Measurements from ENCODE around the gene AMOTL1. TPM values are rescaled to one million over a fixed set of nuclear protein-coding genes. Genes with fewer than 3 reads are reported as not detected.

Gene AMOTL1
- total RNA-seq, 2 experiments from 2014 or later: 6.6 to 8.4 TPM

GRCh38 chr11:94732617-94733281 lies 35.4 kb upstream of the AMOTL1 start:
- CTCF ChIA-PET: no interaction called here
- no peak for ATAC-seq
- Mint-ChIP-seq H3K9me3 (ENCODE audit: insufficient read depth) (no peaks in the 10 kb centered on the region), H3K27me3 (ENCODE audit: low read depth) (peaks cover 15% of the 10 kb centered on the region), H3K36me3 (ENCODE audit: low read depth) (no peaks in the 10 kb centered on the region), H3K4me3 (no peak overlapping the region), H3K27ac (no peak overlapping the region), H3K4me1 (ENCODE audit: low read depth) (peaks cover 11% of the 10 kb centered on the region)
- no peak for DNase-seq
- POLR2A ChIA-PET: no interaction called here

DNA sequence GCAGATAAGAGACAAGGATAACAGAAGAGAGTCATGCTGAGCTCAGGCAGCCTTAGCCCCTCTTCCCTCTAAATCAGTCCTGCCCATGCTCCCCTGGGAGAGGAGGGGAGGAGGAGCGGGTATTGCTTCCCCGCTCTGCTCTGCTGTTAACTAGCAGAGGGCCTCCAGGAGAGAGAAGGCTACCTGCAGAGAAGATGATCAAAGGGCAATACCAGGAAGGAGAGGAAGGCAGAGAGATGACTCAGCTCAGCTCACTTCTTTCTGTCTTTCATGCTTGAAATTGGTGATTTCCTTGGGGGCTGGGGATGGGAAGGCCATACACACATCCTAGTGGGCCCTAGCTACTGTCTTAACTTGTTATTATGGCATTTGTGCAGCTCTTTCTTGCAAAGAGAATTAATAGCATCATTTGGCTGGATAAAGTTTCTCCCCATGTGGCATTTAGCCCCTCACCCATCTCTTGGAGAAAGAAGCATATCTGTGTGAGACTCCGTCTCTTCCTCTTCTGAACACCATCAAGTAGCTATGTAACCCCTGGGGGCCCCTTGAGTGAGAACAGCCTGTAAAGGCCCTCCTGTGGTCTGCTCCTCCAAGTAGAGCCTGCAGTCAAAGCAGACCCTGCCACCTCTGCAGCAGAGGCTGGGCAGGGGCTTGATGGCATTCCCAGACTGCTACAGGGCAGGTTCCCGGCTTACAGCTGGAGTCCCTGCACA lies 33.4 kb upstream of the AMOTL1 start:
- POLR2A ChIA-PET: no interaction called here
- ATAC-seq (peak; percentile 55), DNase-seq (no peak)
- Mint-ChIP-seq H3K4me3 (no peak overlapping the region), H3K36me3 (ENCODE audit: low read depth) (no peaks in the 10 kb centered on the region), H3K4me1 (ENCODE audit: low read depth) (peaks cover 11% of the 10 kb centered on the region), H3K27ac (no peak overlapping the region), H3K9me3 (ENCODE audit: insufficient read depth) (no peaks in the 10 kb centered on the region), H3K27me3 (ENCODE audit: low read depth) (peaks cover 15% of the 10 kb centered on the region)
- CTCF ChIA-PET: interaction anchor here (1.1 kb wide), 1 partner anchor 111 kb away, joined by 3 read pairs; no protein-coding TSS in a partner anchor

- Mint-ChIP-seq H3K4me1 (ENCODE audit: low read depth) (peaks cover 13% of the 10 kb centered on the region), H3K27me3 (ENCODE audit: low read depth) (peaks cover 11% of the 10 kb centered on the region), H3K36me3 (ENCODE audit: low read depth) (no peaks in the 10 kb centered on the region), H3K4me3 (no peak overlapping the region), H3K27ac (no peak overlapping the region), H3K9me3 (ENCODE audit: insufficient read depth) (no peaks in the 10 kb centered on the region)
- DNase-seq (no peak), ATAC-seq (no peak)
- ChIA-PET POLR2A (no interaction called here), CTCF (no interaction called here)
Measured at GRCh38 chr11:94735907-94736306, 32.2 kb upstream of the AMOTL1 start.

DNA sequence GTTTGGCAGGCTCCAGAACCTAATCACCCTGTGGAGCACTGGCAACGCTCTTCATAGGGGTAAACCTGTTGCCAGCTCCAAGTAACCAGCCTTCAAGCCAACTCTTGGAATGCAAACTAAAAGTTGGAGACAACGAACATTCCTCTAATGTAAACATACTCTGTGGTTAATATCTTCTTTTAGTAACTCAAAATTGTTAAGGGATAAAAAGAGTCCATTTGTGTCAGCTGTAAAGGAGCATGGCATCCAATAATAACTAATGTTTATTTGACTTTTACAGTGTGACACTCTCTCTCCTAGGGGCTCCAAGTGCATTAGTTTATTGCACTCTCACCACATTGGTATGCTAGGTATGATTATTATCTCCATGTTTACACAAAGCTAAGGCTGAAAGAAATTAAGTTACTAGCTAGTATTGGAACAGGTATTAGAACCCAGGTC lies 31.0 kb upstream of the AMOTL1 start:
- Mint-ChIP-seq H3K4me1 (ENCODE audit: low read depth) (peaks cover 19% of the 10 kb centered on the region), H3K27me3 (ENCODE audit: low read depth) (peaks cover 19% of the 10 kb centered on the region), H3K36me3 (ENCODE audit: low read depth) (no peaks in the 10 kb centered on the region), H3K4me3 (no peak overlapping the region), H3K27ac (no peak overlapping the region), H3K9me3 (ENCODE audit: insufficient read depth) (no peaks in the 10 kb centered on the region)
- no peak for DNase-seq
- POLR2A ChIA-PET: no interaction called here
- no peak for ATAC-seq
- CTCF ChIA-PET: no interaction called here

GRCh38 chr11:94738746-94739145 lies 29.4 kb upstream of the AMOTL1 start:
- DNase-seq (no peak), ATAC-seq (no peak)
- Mint-ChIP-seq H3K4me1 (ENCODE audit: low read depth) (peaks cover 19% of the 10 kb centered on the region), H3K27ac (no peak overlapping the region), H3K36me3 (ENCODE audit: low read depth) (no peaks in the 10 kb centered on the region), H3K4me3 (no peak overlapping the region), H3K27me3 (ENCODE audit: low read depth) (peaks cover 30% of the 10 kb centered on the region), H3K9me3 (ENCODE audit: insufficient read depth) (no peaks in the 10 kb centered on the region)
- ChIA-PET CTCF (no interaction called here), POLR2A (no interaction called here)

DNA sequence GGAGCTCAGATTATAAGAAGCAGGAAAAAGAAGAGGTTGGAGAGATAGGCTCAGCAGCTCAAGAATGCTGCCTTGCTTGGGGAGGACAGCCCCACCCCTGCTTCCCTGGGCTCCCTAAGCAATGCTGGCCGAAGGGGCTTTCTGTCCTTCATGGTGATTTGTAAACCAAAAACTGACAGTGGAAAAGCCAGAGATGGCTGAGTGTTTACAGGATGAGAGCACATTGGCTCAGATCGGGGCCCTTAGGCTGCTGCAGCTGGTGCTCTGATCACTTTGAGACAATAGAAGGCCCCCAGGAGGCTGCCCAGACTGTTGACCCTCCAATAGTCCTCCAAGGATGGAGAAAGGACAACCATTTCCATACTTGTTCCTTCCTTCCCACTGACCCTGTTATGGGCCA lies 28.8 kb upstream of the AMOTL1 start:
- Mint-ChIP-seq H3K4me3 (no peak overlapping the region), H3K27ac (no peak overlapping the region), H3K27me3 (ENCODE audit: low read depth) (peaks cover 32% of the 10 kb centered on the region), H3K36me3 (ENCODE audit: low read depth) (no peaks in the 10 kb centered on the region), H3K4me1 (ENCODE audit: low read depth) (peaks cover 16% of the 10 kb centered on the region), H3K9me3 (ENCODE audit: insufficient read depth) (no peaks in the 10 kb centered on the region)
- POLR2A ChIA-PET: no interaction called here
- ATAC-seq (no peak), DNase-seq (no peak)
- CTCF ChIA-PET: no interaction called here

DNA sequence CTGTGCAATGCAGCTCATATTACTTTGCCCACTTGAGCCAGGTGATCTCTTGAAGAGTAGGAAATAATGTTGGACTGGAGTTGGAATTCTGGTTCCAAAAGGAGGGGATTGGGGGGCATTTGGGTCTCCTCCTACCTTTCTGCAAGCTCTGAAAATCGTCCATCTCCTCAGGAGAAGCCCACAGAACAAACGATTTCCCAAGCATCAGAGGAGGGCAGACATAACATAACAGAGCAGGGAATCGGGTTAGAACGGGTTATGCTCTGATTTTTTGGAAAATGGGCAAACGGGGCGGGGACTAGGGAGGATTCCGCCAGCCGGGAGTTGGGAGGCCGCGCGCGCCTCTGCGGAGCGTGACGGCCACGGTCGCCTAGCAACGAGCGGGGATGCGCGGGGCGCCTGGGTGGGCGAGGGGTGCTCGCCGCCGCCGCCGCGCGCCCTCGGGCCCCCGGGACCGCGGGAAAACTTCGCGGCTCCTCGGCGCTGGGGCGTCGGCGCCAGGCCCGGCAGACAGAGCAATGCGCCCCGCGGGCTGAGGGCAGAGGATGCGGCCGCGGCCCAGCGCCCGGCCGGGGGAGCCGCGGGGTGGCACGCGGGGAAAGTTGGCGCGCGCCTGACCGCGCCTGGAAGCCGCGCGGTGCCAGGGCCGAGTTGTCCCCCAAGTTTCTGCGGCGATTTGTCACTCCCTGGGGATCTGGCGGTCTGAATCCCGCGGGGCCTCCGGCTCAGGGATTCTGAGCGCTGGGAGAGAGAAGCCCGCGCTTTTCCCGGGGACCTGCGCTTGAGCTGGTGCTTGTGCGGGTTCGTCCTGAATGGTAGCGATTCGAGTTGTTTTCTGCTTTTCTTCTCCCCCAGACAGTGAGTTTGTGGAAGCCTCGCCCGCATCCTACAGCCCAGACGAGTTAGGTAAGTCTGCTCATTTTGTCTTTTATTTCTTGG lies 27.8 kb upstream of the AMOTL1 start:
- H3K27me3 Mint-ChIP-seq (ENCODE audit: low read depth): peaks cover 32% of the 10 kb centered on the region
- POLR2A ChIA-PET: no interaction called here
- DNase-seq: no peak
- CTCF ChIA-PET: no interaction called here
- peak overlapping the region; percentile 58 for H3K4me3 Mint-ChIP-seq
- H3K9me3 Mint-ChIP-seq (ENCODE audit: insufficient read depth): no peaks in the 10 kb centered on the region
- H3K36me3 Mint-ChIP-seq (ENCODE audit: low read depth): no peaks in the 10 kb centered on the region
- H3K4me1 Mint-ChIP-seq (ENCODE audit: low read depth): peaks cover 8% of the 10 kb centered on the region
- peak; percentile 66 for ATAC-seq
- H3K27ac Mint-ChIP-seq: no peak overlapping the region

DNA sequence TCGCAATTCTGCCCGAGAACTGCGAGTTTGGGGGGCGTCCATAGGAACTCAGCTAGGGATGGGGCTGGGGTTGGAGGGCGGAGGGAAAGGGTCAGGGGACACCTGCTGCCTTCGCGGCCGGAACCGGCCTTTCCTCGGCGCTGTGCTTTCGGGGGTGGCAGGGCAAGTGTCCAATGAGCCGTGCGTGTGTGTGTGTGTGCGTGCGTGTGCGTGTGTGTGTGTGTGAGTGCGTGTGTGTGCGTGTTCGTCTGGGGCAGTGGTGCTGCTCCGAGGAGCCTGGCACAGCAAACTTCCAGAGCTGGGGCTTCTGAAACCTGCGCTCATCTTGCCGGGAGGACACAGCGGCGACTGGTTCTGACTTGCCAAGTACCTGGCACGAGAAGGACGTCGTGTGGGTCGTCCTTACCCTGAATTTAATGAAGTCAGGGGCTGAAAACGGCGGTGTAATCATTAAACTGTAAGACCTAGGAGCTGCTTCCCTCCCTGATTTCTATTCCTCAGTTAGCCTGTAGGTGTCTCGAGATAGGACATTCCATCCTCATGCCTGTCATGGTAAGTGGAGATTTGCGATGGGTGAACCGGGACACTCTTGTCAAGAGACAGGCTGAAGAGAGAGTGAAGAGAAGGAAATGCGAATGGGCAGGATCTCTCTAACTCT lies 27.0 kb upstream of the AMOTL1 start:
- Mint-ChIP-seq H3K36me3 (ENCODE audit: low read depth) (no peaks in the 10 kb centered on the region), H3K4me1 (ENCODE audit: low read depth) (peaks cover 8% of the 10 kb centered on the region), H3K9me3 (ENCODE audit: insufficient read depth) (no peaks in the 10 kb centered on the region), H3K27ac (no peak overlapping the region), H3K27me3 (ENCODE audit: low read depth) (peaks cover 36% of the 10 kb centered on the region), H3K4me3 (peak overlapping the region; percentile 58)
- ChIA-PET CTCF (no interaction called here), POLR2A (no interaction called here)
- no peak for DNase-seq
- peak; percentile 60 for ATAC-seq

DNA sequence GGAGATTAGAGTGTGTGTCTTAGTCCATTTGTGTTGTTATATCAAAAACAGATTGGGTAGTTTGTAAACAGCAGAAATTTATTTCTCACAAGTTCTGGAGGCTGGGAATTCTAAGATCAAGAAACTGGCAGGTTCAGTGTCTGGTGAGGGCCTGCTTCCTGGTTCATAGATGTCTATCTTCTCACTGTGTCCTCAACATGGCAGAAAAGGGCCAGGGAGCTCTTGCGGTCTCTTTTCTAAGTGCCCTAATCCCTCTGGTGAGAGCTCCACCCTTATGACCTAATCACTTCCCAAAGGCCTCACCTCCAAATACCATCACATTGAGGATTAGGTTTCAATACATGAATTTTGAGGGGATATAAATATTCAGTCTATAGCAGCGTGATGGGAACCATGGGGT lies 25.5 kb upstream of the AMOTL1 start:
- no peak for DNase-seq
- Mint-ChIP-seq H3K4me1 (ENCODE audit: low read depth) (peaks cover 8% of the 10 kb centered on the region), H3K27ac (no peak overlapping the region), H3K27me3 (ENCODE audit: low read depth) (peaks cover 42% of the 10 kb centered on the region), H3K36me3 (ENCODE audit: low read depth) (no peaks in the 10 kb centered on the region), H3K4me3 (no peak overlapping the region), H3K9me3 (ENCODE audit: insufficient read depth) (no peaks in the 10 kb centered on the region)
- ChIA-PET POLR2A (no interaction called here), CTCF (interaction anchor here (1.4 kb wide), 1 partner anchor 155 kb away, joined by 5 read pairs; no protein-coding TSS in a partner anchor)
- no peak for ATAC-seq

DNA sequence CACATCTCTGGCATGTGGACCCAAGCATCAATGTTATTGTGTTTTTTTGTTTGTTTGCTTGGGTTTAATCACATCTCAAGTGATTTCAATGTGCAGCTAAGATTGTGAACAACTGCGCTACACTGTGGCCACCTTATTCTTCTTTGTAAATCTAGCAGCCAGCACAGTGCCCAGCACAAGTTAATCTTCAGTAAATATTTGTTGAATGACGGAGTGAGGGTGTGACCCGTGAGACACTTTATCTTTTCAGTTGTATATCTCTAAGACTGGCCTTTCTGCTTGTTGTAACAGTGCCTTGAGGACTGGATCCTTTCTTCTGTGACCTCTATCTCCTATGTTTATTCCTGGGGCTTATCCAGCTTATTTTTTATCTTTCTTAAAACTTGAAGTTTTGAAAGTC lies 21.4 kb upstream of the AMOTL1 start:
- ChIA-PET CTCF (no interaction called here), POLR2A (no interaction called here)
- Mint-ChIP-seq H3K36me3 (ENCODE audit: low read depth) (no peaks in the 10 kb centered on the region), H3K27ac (no peak overlapping the region), H3K4me1 (ENCODE audit: low read depth) (no peaks in the 10 kb centered on the region), H3K4me3 (no peak overlapping the region), H3K27me3 (ENCODE audit: low read depth) (peaks cover 44% of the 10 kb centered on the region), H3K9me3 (ENCODE audit: insufficient read depth) (no peaks in the 10 kb centered on the region)
- ATAC-seq (no peak), DNase-seq (no peak)

- H3K9me3 Mint-ChIP-seq (ENCODE audit: insufficient read depth): no peaks in the 10 kb centered on the region
- H3K27ac Mint-ChIP-seq: no peak overlapping the region
- no peak overlapping the region for H3K4me3 Mint-ChIP-seq
- ChIA-PET CTCF (no interaction called here), POLR2A (no interaction called here)
- H3K27me3 Mint-ChIP-seq (ENCODE audit: low read depth): peaks cover 44% of the 10 kb centered on the region
- H3K36me3 Mint-ChIP-seq (ENCODE audit: low read depth): no peaks in the 10 kb centered on the region
- H3K4me1 Mint-ChIP-seq (ENCODE audit: low read depth): no peaks in the 10 kb centered on the region
- ATAC-seq (no peak), DNase-seq (no peak)
Measured at GRCh38 chr11:94747146-94747545, 21.0 kb upstream of the AMOTL1 start.

All from activated CD8-positive, alpha-beta T cell treated with anti-CD3 and anti-CD28 coated beads, Interleukin-2, amount 10 ng/mL, durations not matched to agents 7 days and 5 days (primary cell).